GM23338 (cell line): Measurements from ENCODE around the gene MYO1E. TPM values are rescaled to one million over a fixed set of nuclear protein-coding genes. Genes with fewer than 3 reads are reported as not detected.

Experiments
- ATAC-seq: fragments of 200-7000 bp; cut with Tn5 transposase; 3 replicates; pipeline ENCODE4 v1.9.1; 2020
- DNase-seq: peaks from one replicate; pipeline ENCODE4 v3.0.0-alpha.2; 2015; ENCODE audit warnings: low spot score
- H2AFZ ChIP-seq: fragments of 200-600 bp; sonication (generic); 2 replicates; pipeline ENCODE4 v1.8.0; 2016; ENCODE audit warnings: antibody characterized with exemption, mild to moderate bottlenecking, moderate library complexity
- H3F3A ChIP-seq: fragments of 200-600 bp; sonication (generic); replicated peaks from 2 replicates; pipeline ENCODE4 v1.8.0; 2017; ENCODE audit warnings: antibody characterized with exemption, mixed run types, low read depth
- H3K27ac ChIP-seq: fragments of 200-600 bp; sonication (generic); 2 replicates; pipeline ENCODE4 v1.6.1; 2016; ENCODE audit warnings: low read depth
- H3K27me3 ChIP-seq: fragments of 200-600 bp; sonication (generic); 2 replicates; pipeline ENCODE4 v1.8.0; 2016; ENCODE audit warnings: mild to moderate bottlenecking, mixed run types, moderate library complexity; ENCODE audit not compliant: insufficient read depth
- H3K36me3 ChIP-seq: fragments of 200-600 bp; sonication (generic); 2 replicates; pipeline ENCODE4 v1.8.0; 2016; ENCODE audit warnings: mild to moderate bottlenecking; ENCODE audit not compliant: insufficient read depth
- H3K4me1 ChIP-seq: fragments of 200-600 bp; sonication (generic); 2 replicates; pipeline ENCODE4 v1.8.0; 2016; ENCODE audit warnings: mild to moderate bottlenecking, moderate library complexity; ENCODE audit not compliant: insufficient read depth
- H3K4me2 ChIP-seq: fragments of 200-600 bp; sonication (generic); 2 replicates; pipeline ENCODE4 v1.7.1; 2017; ENCODE audit warnings: mixed run types
- H3K4me3 ChIP-seq: fragments of 200-600 bp; sonication (generic); 2 replicates; pipeline ENCODE4 v1.6.1; 2016; ENCODE audit warnings: mixed run types
- H3K79me2 ChIP-seq: fragments of 200-600 bp; sonication (generic); replicated peaks from 2 replicates; pipeline ENCODE4 v1.8.0; 2017; ENCODE audit warnings: mild to moderate bottlenecking; ENCODE audit not compliant: insufficient read depth
- H3K9me2 ChIP-seq: fragments of 200-600 bp; sonication (generic); 2 replicates; pipeline ENCODE4 v1.8.0; 2017; ENCODE audit not compliant: insufficient read depth
- H4K20me1 ChIP-seq: fragments of 200-600 bp; sonication (generic); replicated peaks from 2 replicates; pipeline ENCODE4 v1.8.0; 2017; ENCODE audit warnings: mild to moderate bottlenecking; ENCODE audit not compliant: insufficient read depth
- H3K27ac Mint-ChIP-seq: 2 replicates; pipeline ENCODE4 v1.8.0; 2020; ENCODE audit warnings: inconsistent platforms, mild to moderate bottlenecking, moderate library complexity, mixed read lengths
- H3K27me3 Mint-ChIP-seq: 3 replicates; pipeline ENCODE4 v1.8.0; 2022; ENCODE audit warnings: low read depth, mild to moderate bottlenecking, moderate library complexity, mixed read lengths, inconsistent platforms; ENCODE audit not compliant: insufficient read depth, poor library complexity
- H3K36me3 Mint-ChIP-seq: 3 replicates; pipeline ENCODE4 v1.8.0; 2021; ENCODE audit warnings: low read depth, mild to moderate bottlenecking, inconsistent platforms, moderate library complexity, mixed read lengths
- H3K4me1 Mint-ChIP-seq: 3 replicates; pipeline ENCODE4 v1.8.0; 2020; ENCODE audit warnings: mild to moderate bottlenecking, inconsistent platforms, mixed read lengths
- H3K4me3 Mint-ChIP-seq: 3 replicates; pipeline ENCODE4 v1.8.0; 2021; ENCODE audit warnings: moderate library complexity, mild to moderate bottlenecking, inconsistent platforms, mixed read lengths
- H3K9me3 Mint-ChIP-seq: 3 replicates; pipeline ENCODE4 v1.8.0; 2020; ENCODE audit warnings: moderate library complexity, mild to moderate bottlenecking, inconsistent platforms, mixed read lengths
- ETS1 ChIP-seq: IDR thresholded peaks from 2 replicates; pipeline ENCODE4 v1.6.1; 2016; ENCODE audit warnings: antibody characterized with exemption
- JUNB ChIP-seq: IDR thresholded peaks from one replicate; pipeline ENCODE4 v1.6.1; 2016; ENCODE audit warnings: antibody characterized with exemption; ENCODE audit not compliant: unreplicated experiment
- STAT1 ChIP-seq: IDR thresholded peaks from one replicate; pipeline ENCODE4 v1.6.1; 2016; ENCODE audit warnings: antibody characterized with exemption; ENCODE audit not compliant: unreplicated experiment
- ZNF114 ChIP-seq: fragments of 250-450 bp; sonication (Bioruptor Pico); IDR thresholded peaks from 2 replicates; pipeline ENCODE4 v1.5.0; 2020; ENCODE audit warnings: mild to moderate bottlenecking, moderate library complexity
- ZNF462 ChIP-seq: fragments of 250-450 bp; sonication (Bioruptor Pico); IDR thresholded peaks from 2 replicates; pipeline ENCODE4 v1.5.0; 2020; ENCODE audit warnings: mild to moderate bottlenecking, moderate library complexity
- polyA plus RNA-seq: library from polyadenylated mRNA; unstranded; fragments of >200 nt; fragmentation: Nextera tagmentation; extraction: Ambion mirVana; gene quantifications from 2 replicates; pipeline ENCODE4 v1.2.1, GENCODE V29; 2016
- total RNA-seq: library from RNA; depleted of rRNA; stranded (reverse); fragments of >200 nt; shearing (Covaris generic); gene quantifications from 2 replicates; pipeline ENCODE4 v1.2.3, GENCODE V29; 2014

MYO1E gene
- total and polyA plus RNA-seq, 2 experiments from 2014 or later = 68.3 to 131 TPM

- no peak for TF ChIP-seq ZNF462 (CRISPR knock-in tag)
- no peak for TF ChIP-seq JUNB
- TF ChIP-seq ZNF114 (CRISPR knock-in tag) = no peak
- no peak for TF ChIP-seq STAT1
These were observed 72.0 kb downstream of the MYO1E start (continued) for GRCh38 chr15:59300618-59301139.

DNA sequence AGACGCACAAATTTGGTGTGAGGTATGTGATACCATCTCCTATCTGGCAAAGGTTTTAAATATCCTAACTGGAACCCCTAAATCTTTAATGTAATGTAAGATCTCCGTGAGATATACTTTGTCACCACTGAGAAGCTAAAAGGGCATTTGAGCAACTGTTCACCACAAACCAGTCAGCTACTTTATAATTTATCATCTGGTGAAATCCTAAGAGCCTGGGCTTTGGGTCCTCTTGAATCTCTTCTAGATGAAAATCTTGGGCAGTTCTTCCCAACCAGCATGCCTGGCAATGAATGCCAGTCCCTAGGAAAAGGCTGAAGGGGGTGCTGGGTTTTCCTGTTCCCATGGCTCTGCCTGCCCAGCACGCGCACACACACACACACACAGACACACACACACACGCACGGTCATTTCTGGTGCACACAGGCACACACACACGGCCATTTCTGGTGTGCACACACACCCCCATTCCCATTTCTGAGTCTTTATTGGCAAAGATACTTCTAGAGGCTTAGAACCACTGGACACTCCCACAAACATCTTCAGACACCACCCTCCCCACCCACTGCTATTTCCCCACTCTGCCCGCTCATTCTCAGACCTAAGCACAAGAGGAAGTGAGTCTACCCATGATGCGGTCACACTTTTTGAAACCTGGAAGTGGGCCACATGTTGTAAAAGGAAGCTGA lies 72.6 kb downstream of the MYO1E start:
- H3K27me3 Mint-ChIP-seq = no peaks in the 10 kb centered on the region
- no peak overlapping the region for H3K4me3 Mint-ChIP-seq
- peaks cover 87% of the 10 kb centered on the region for H3K79me2 ChIP-seq
- H3K4me1 Mint-ChIP-seq = peaks cover 50% of the 10 kb centered on the region
- no peak overlapping the region for H3K4me3 ChIP-seq
- no peak overlapping the region for H2AFZ ChIP-seq
- ATAC-seq (no peak), DNase-seq (no peak)
- no peaks in the 10 kb centered on the region for H3K9me2 ChIP-seq
- H4K20me1 ChIP-seq = peaks cover 4% of the 10 kb centered on the region; the same call in 1 of the 2 replicates
- peaks cover 37% of the 10 kb centered on the region for H3K4me1 ChIP-seq
- no peaks in the 10 kb centered on the region for H3K36me3 Mint-ChIP-seq
- no peaks in the 10 kb centered on the region for H3K9me3 Mint-ChIP-seq
- H3K4me2 ChIP-seq = no peak overlapping the region
- no peak overlapping the region for H3K27ac ChIP-seq
- H3K27ac Mint-ChIP-seq = no peak overlapping the region; the same call in 1 of the 2 replicates
- H3K36me3 ChIP-seq = no peaks in the 10 kb centered on the region
- H3F3A ChIP-seq = no peaks in the 10 kb centered on the region
- H3K27me3 ChIP-seq = no peaks in the 10 kb centered on the region
- no peak for TF ChIP-seq ZNF114 (CRISPR knock-in tag)
- TF ChIP-seq ETS1 = no peak
